HG03045 (cell line): Measurements from ENCODE around the gene CCDC12.

Experiments
- ATAC-seq: cut with Tn5 transposase; IDR thresholded peaks from one replicate; pipeline ENCODE4 v1.9.1; 2021; ENCODE audit warnings: mild to moderate bottlenecking, moderate library complexity; ENCODE audit not compliant: unreplicated experiment

The CCDC12 gene

DNA sequence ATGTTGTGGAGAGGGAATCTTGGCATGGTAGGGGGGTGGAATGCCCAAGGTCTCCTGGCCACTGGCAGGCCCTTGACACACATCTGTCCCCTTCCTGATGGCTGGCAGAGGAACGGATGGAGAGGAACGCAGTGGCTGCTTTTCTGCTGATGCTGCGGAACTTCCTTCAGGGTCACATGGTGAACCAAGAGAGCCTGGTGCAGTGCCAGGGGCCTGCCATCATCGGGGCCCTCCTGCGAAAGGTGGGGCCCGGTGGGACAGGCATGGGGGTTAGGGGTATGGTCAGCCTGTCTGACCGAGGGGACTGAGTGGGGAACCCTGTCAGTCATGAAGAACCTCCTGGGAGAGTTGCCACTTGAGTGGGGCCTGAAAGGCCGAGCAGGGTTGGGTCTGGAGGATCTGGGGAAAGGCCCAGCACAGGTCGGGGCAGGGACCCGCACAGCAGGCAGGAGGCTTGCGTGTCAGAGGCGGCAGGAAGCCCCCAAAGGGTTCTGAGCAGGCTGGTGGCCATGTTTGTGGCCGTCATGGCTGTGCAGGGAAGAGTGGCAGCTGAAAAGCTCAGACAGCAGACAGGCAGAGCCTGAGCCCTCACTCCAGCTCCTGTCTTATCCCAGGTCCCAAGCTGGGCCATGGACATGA, 21.0 kb upstream of the CCDC12 start:
- ATAC-seq: no peak

DNA sequence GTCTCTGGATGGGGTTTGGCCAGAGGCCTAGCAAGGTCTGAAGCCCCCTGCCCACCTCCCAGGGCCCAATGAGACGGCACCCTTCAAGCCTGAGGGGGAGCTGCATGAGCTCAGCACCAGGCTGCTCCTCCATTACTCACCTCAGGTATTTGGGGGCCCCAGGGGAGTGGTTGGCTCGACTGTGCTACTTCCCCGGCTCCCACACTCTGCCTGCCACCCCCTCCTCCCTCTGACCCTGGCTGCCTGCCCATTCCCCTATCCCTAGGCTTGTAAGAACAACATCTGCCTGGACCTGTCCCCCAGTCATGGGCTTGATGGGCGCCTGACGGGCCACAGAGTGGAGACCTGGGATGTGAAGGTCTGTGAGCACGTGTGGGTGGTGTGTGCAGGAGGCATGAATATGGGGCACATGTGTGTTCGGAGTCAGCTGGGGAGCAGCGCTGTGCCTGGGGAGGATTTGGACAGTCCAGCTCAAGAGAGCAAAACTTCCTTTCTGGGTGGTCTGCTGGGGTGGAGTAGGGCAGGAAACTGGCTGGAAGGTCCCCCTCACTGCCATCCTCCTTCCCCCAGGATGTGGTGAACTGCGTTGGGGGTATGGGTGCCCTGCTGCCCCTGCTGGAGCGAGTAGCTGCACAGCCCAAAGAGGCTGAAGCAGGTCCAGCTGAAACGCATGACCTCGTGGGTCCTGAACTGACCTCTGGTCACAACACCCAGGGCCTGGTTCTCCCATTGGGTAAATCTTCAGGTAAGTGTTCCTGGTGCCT, 20.3 kb upstream of the CCDC12 start:
- no peak for ATAC-seq

DNA sequence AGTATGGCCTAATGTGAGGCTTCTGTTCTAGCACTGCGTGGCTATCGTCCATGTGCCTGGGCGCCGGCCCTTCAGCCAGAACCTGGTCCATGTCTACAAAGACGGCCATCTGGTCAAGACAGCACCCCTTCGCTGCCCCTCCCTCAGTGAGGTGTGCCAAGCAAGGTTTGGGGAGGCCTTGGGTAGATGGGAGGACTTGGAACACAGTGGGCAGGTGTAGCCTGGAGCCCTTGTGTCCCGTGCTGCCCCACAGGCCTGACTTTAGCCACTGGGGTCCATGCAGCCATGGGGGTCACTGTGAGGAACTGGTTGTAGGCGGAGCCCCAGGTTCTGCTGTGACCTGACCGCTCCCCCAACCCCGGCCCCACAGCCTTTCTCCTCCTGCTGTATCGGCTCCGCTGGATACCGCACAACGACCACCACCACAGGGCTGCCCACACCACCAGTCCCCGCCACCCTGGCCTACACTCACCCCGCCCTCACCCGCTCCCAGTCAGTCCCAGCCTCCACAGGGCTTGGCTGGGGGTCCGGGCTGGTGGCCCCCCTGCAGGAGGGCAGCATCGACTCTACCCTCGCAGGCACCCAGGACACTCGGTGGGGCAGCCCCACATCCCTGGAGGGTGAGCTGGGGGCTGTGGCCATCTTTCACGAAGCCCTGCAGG, 19.5 kb upstream of the CCDC12 start:
- ATAC-seq: no peak

GRCh38 chr3:46994801-46995731, 18.5 kb upstream of the CCDC12 start:
- ATAC-seq: no peak

DNA sequence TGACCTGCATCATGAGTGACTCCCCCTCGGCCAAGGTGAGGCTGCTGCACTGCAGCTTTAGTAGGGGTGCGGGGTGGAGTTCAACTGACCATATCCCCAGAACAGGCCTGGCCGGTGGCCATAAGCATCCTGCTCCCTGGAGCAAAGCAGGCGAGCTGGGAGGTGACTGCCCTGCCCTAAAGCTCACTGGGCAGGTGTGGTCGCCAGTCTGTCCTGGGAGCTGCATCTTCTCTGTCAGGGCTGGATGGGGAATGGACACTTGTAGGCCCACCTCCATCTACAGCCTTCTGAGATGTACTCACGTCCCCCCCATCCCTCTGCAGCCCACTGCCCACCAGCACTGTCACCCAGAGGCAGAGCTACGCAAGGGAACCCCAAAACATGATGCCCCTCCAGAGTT, 17.4 kb upstream of the CCDC12 start:
- ATAC-seq: no peak

DNA sequence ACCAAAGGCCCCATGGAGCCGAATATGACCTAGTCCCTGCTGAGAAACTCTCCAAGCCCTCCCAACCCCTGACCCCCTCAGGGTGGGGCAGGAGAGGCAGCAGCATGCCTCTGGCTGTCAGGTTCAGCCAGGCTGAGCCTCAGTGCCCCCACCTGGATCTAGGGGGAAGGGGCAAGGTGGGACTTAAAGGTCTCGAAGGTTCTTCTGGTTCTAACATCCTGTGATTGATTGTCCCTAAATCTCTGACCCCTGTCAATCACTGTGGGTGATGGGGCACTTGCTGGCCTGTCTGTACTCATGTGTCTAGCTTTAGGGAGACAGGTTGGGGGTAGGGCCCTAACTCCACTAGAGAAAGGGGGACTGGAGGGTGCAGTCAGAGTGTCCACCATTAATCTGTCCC, 16.7 kb upstream of the CCDC12 start:
- ATAC-seq: no peak

GRCh38 chr3:46992231-46992630, 15.7 kb upstream of the CCDC12 start:
- ATAC-seq: no peak

DNA sequence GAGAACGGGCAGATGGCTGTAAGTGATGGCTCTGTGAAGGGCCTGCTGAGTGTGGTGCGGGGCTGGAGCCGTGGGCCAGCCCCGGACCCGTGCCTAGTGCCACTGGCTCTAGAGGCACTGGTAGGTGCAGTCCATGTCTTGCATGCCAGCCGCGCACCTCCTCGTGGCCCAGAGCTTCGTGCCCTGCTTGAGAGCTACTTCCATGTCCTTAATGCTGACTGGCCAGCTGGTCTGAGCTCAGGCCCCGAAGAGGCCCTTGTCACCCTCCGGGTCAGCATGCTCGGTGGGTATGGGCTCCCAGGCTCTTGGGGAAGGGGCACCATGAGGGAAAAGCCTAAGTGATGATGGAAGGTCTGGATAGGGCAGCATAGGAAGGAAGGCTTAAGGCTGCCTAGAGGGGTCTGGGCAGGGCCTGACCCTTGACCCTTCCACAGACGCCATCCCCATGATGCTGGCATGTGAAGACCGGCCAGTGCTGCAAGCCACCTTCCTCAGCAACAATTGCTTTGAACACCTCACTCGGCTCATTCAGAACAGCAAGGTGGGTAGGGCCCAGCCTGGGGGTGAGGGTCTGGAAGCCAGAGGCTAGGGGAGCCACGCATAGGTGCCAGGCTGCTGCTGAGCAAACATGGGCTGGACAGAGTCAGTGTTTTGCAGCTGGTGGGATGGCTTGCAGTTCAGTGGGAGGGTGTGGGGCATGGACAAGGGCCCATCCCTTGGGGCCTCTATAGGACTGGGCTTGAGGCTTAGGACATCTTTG, 15.0 kb upstream of the CCDC12 start:
- ATAC-seq: no peak

- peak; percentile 43 for ATAC-seq
Measured at GRCh38 chr3:46990573-46991374, 14.2 kb upstream of the CCDC12 start.

GRCh38 chr3:46989146-46989810, 12.7 kb upstream of the CCDC12 start:
- ATAC-seq: no peak

DNA sequence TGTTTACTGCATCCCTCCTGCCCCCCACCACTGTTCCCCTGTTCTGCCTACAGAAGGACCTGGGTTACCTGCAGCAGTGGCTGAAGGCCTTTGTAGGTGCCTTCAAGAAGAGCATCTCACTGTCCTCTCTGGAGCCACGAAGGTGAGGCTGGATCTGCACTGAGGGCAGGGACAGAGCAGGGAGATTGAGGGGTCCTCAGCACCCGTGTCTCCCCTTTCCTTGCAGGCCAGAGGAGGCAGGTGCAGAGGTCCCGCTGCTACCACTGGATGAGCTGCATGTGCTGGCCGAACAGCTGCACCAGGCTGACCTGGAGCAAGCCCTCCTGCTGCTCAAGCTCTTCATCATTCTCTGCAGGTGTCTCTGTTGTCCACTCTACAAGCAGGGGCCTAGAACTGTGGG, 12.1 kb upstream of the CCDC12 start:
- ATAC-seq: no peak

DNA sequence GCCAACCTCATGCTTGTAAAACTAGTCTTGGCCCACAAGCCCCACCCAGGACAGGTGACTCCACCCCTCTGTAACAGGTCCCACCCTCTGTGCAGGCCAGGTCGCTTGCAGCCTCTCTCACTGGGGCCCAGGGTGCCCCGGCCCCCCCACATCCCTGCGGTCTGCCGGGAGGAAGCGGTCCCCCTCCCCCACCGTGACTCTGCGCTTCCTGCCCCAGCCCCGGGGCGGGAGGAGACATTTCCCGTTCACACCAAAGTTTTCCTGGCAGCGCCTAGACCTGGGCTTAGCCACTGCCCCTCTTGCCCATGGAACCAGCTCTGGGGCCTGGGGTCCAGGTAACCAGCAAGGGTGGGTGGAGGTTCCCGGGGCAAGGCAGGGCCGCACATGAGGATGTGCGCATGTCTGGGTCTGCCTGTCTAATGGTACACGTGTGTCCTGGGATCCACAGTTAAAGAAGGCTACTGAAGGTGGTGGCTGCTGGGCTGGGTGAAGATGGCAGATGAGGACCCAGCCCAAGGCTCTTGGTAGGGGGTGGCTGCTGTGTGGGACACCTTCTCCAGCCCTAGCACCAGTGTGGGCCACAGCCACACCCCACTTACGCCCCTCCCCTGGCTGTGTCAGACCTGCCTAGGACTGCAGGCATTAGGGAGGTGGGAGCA, 11.3 kb upstream of the CCDC12 start:
- peak; percentile 55 for ATAC-seq

GRCh38 chr3:46987319-46987742, 10.8 kb upstream of the CCDC12 start:
- no peak for ATAC-seq

DNA sequence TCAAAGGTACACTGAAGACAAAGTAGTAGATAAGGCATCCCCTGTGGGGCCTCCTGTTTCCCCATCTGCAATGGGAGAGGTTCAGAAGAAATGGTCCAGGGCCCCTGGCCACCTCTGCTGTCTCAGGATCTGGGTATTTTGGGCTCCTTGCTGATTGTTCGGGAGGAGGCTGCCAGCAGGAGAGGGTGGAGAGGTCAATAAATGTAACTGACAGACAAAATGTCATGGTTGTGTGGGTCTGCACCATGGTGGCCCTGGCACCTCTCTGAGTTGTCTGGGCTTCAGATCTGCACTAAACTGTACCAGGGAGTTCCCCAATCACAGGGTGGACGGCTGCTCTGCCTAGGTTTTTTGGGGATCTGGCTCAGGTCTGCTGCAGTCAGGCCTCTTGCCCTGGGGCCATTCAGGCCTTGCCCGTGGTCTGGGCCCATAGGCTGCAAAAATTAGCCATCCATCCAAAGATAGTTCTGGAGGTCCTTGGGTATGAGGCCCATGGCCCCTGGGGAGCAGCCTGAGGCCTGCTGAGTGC, 10.3 kb upstream of the CCDC12 start:
- no peak for ATAC-seq

- no peak for ATAC-seq
Measured at GRCh38 chr3:46986055-46986730, 9.6 kb upstream of the CCDC12 start.

- ATAC-seq: no peak
Measured at GRCh38 chr3:46985588-46985987, 9.0 kb upstream of the CCDC12 start.

DNA sequence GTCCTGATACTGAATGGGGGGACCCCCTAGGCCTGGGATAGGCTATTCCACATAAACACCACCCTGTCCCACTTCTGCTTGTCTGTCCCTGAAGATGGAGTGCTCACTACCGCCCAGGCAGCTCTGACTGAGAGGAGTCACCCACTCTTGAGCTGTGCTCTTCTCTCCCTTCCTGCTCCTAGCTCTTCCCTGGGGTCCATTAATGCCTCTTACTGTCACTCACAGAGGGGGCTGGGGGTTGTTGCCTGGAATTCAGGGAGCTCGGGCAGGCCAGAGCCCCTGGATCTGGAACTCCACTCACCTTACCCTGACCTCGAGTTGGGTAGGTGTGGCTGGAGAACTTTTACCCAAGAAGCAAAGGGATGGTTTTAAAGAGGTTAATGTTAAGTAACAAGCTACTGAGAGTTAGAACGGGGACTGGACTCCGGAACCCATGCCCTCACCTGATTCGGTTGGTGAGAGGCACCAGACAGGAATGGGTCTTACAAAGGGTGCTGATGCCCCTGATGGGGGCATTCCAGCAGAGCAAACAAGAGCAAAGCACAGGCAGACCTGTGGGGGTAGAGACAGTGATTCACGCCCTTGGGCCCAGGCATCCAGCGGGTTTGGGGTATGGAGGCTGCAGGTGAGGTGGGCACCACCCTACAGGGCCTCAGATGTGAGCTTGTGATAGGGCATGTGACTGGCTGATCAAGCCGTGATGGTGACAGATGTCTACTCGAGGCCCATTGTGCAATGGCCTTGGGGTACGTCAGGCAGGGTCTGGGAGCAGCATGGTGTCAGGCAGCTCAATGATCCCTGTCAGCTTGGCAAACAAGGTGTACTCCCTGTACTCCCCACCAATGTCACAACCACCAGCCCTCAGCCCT, 8.3 kb upstream of the CCDC12 start:
- ATAC-seq: no peak
